HUES6 (cell line): Measurements from ENCODE around the gene SLC16A11.
"Not testable (repeated sequence)": the region's sequence is repeated elsewhere in the genome, so short reads cannot be mapped to it uniquely, and the experiment has no call there.

Source experiments
- H3K27ac ChIP-seq: 2 replicates; pipeline ENCODE4 v1.7.0; 2013; ENCODE audit warnings: low read depth, mild to moderate bottlenecking, low read length, inconsistent platforms
- H3K27me3 ChIP-seq: 2 replicates; pipeline ENCODE4 v1.6.1; 2013; ENCODE audit warnings: low read length; ENCODE audit not compliant: control insufficient read depth, insufficient read depth
- H3K36me3 ChIP-seq: 2 replicates; pipeline ENCODE4 v1.6.1; 2013; ENCODE audit warnings: low read length; ENCODE audit not compliant: control insufficient read depth, insufficient read depth
- H3K4me1 ChIP-seq: 2 replicates; pipeline ENCODE4 v1.6.1; 2013; ENCODE audit warnings: low read length; ENCODE audit not compliant: control insufficient read depth, insufficient read depth
- H3K4me3 ChIP-seq: 2 replicates; pipeline ENCODE4 v1.5.1; 2013; ENCODE audit warnings: low read depth, low read length
- H3K9ac ChIP-seq: one replicate; pipeline ENCODE4 v1.6.1; 2013; ENCODE audit warnings: mild to moderate bottlenecking, low read length
- H3K9me3 ChIP-seq: 2 replicates; pipeline ENCODE4 v1.6.1; 2013; ENCODE audit warnings: low read depth, low read length; ENCODE audit not compliant: control insufficient read depth, insufficient read depth

SLC16A11 gene

DNA sequence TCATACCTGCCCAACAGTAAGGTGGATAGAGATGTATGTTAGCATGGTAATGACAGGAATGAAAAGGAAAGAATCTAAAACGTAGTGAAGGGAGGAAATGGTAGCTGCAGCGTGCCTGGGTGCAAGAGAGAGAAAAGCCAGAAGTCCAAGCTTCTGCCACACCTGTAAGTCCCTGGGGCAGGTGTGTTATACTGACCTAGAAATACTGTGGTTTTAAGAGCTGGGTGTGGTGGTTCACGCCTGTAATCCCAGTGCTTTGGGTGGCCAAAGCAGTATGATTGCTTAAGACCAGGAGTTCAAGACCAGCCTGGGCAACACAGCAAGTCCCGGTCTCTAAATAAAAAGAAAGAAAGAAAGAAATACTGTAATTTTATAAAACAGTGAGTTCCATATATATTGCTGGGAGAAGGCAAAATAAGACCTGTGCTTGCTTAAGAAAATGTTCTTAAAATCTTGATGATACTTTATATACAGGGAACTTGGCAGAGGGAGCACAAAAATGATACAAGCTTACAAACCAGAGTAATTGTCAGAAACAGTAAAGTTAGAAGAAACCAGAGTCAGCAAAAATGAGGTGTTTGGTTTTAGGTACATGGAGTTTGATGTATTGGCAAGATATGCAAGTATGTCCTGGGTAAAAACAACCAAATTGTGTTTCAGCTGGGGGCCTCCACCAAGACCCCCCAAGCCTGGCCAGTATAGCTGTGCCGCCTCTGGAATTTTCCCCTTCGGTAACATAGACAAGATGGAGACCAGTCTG lies 41.4 kb downstream of the SLC16A11 start:
- Histone ChIP-seq H3K4me1 (no peaks in the 10 kb centered on the region), H3K9me3 (no peaks in the 10 kb centered on the region), H3K9ac (no peak overlapping the region), H3K27me3 (no peaks in the 10 kb centered on the region; the same call in 1 of the 2 replicates), H3K27ac (no peak overlapping the region), H3K36me3 (peaks cover 17% of the 10 kb centered on the region), H3K4me3 (no peak overlapping the region)

DNA sequence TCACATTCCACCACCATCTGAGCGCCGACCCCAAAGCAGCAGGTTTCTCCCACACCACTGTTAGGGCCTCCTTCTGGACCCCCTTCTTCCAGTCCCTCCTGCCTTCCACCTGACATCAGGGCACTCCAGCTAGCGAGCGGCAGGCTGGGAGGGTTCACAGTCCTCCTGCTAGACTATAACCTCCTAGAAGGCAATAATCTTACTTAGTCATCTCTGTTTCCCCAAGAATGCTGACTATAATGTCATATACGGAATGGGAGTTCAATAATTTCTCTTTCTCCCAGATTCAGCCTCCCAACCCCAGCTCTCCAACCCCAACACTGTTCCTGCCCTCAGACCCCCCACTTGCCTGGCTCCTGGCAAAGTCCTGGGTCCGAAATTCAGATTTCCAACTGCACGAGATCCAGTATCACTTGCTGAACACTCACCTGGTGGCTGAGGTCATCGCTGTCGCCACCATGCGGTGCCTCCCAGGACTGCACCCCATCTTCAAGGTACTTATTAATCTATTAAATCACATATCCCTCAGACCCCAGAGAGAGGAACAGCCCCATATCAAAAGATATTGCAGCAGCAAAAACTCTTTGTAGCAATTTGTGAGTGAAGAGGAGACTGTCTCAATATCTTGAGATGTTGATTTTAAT lies 42.5 kb downstream of the SLC16A11 start:
- peaks cover 8% of the 10 kb centered on the region for H3K4me1 ChIP-seq
- no peak overlapping the region for H3K9ac ChIP-seq
- no peak overlapping the region for H3K4me3 ChIP-seq
- H3K9me3 ChIP-seq: no peaks in the 10 kb centered on the region
- peaks cover 17% of the 10 kb centered on the region for H3K36me3 ChIP-seq
- peaks cover 9% of the 10 kb centered on the region for H3K27me3 ChIP-seq
- no peak overlapping the region for H3K27ac ChIP-seq

DNA sequence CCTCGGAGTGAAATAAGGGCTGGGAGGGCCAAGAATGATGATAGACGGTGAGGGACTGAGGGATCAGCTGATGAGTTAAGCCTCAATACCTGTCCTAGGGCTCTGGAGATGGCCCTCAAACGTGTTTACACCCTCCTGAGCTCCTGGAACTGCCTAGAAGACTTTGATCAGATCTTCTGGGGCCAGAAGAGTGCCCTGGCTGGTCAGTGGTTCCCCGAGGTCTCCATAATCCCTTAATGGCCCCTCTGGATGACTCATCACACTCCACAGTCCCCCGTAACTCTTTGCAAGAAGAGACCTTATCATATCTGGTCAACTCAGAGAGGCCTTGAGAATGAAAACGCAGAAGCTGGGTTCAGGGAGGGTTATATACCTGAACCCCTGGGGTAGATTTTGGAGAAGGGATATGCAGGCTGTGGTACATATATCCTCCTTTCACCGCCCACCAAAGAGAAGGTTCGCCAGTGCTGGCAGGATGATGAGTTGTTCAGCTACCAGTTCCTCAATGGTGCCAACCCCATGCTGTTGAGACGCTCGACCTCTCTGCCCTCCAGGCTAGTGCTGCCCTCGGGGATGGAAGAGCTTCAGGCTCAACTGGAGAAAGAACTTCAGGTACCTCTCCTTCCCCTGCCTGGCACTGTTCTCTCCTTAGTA lies 44.9 kb downstream of the SLC16A11 start:
- H3K36me3 ChIP-seq: peaks cover 17% of the 10 kb centered on the region
- peaks cover 32% of the 10 kb centered on the region for H3K27me3 ChIP-seq
- peaks cover 8% of the 10 kb centered on the region for H3K4me1 ChIP-seq
- H3K9me3 ChIP-seq: no peaks in the 10 kb centered on the region
- H3K4me3 ChIP-seq: no peak overlapping the region
- no peak overlapping the region for H3K27ac ChIP-seq
- no peak overlapping the region for H3K9ac ChIP-seq

DNA sequence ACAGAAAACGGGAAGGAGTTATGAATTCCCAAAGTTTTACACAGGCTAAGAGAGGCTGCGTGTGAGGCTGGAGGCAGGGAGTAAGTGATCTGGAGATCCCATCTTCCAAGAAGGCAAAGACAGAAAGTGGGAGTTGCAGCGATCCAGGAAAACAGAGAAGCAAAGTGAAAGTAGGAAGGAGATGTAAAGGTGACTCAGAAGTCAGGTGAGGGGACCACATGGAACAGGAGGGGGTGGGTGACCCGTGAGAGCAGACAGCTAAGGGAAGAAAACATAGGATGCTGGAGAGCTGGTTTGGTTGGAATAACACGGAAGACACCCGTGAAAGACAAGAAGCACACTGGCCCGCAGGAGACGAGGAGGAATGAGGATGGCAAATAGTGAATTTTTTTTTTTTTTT lies 46.7 kb downstream of the SLC16A11 start:
- H3K36me3 ChIP-seq: peaks cover 8% of the 10 kb centered on the region
- no peaks in the 10 kb centered on the region for H3K9me3 ChIP-seq
- H3K27me3 ChIP-seq: peaks cover 36% of the 10 kb centered on the region
- H3K9ac ChIP-seq: no peak overlapping the region
- H3K4me3 ChIP-seq: no peak overlapping the region
- H3K4me1 ChIP-seq: peaks cover 8% of the 10 kb centered on the region
- no peak overlapping the region for H3K27ac ChIP-seq

DNA sequence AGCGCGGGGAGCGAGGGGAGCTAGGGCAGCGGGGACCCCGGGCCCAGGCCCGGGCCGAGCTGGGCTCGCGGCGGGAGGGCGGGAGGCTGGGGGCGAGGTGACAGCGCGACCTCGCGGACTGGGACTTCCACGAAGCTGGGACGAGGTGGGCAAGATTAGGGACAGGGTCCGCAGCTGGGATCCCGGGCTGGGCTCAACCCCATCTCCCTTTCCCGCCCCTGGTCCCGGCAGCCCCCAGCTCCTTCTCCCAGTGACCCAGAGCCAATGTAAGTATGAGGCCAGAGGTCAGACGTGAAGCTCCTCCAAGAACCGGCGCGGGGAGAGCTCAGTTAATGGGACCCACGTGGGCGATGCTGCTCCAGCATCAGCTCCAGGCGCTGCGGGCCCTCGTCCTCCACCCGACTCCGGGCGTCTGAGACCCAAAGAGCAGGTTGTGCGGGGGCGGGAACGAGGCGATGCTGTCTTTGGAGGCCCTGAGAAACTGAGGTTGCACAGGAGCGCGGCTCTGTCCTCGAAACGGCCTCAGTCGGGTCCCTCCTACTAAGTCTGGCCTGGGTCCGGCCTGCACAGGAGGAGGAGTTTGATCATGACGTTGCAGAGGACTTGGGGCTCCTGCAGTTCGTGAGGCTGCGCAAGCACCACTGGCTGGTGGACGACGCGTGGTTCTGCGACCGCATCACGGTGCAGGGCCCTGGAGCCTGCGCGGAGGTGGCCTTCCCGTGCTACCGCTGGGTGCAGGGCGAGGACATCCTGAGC lies 47.5 kb downstream of the SLC16A11 start:
- peak overlapping the region; percentile 61 for H3K4me3 ChIP-seq
- peaks cover 3% of the 10 kb centered on the region for H3K36me3 ChIP-seq
- H3K9ac ChIP-seq: peak overlapping the region; percentile 46

DNA sequence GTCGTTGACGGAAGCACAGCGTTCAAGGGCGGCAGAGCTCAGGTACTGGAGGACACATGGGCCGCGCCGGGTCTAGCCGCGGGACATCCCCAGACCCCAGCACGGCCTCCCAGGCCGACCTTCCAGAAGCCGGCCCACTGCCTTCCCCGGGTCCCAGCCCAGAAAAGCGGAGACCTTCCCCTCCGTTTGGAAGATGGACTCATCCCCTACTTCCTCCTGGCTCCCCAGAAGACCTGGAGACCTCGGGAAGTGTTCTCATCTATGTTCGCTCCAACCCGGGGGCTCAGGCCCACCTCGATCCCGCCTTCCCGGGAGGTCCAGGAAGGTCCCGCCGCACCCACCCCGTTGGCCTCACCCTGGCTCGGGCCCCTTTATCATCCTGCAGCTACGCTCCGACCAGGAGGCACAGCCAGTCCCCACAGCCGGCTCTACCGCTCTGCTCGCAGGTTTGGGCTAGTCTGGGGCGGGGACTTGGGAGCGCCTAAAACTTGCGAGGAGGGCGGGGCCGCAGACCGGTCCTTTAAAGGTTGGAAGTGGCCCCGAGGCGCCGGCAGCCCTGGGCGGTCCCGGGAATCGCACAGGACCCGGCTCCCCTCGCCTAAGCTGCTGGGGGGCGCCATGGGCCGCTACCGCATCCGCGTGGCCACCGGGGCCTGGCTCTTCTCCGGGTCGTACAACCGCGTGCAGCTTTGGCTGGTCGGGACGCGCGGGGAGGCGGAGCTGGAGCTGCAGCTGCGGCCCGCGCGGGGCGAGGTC lies 48.2 kb downstream of the SLC16A11 start, which contains the start of gene ALOX12:
Gene ALOX12 (plus strand): TSS at position 550 of the 756 bp plus-strand sequence. CDS start 69 bp downstream, at position 619.
- H3K4me3 ChIP-seq: peak within 1 kb of the TSS; percentile 61
- peak within 1 kb of the TSS; percentile 46 for H3K9ac ChIP-seq

More for the DNA sequence above, 47.5 kb downstream of the SLC16A11 start:
- no peak overlapping the region for H3K27ac ChIP-seq
- peaks cover 8% of the 10 kb centered on the region for H3K4me1 ChIP-seq
- no peaks in the 10 kb centered on the region for H3K9me3 ChIP-seq
- H3K27me3 ChIP-seq: peaks cover 36% of the 10 kb centered on the region

DNA sequence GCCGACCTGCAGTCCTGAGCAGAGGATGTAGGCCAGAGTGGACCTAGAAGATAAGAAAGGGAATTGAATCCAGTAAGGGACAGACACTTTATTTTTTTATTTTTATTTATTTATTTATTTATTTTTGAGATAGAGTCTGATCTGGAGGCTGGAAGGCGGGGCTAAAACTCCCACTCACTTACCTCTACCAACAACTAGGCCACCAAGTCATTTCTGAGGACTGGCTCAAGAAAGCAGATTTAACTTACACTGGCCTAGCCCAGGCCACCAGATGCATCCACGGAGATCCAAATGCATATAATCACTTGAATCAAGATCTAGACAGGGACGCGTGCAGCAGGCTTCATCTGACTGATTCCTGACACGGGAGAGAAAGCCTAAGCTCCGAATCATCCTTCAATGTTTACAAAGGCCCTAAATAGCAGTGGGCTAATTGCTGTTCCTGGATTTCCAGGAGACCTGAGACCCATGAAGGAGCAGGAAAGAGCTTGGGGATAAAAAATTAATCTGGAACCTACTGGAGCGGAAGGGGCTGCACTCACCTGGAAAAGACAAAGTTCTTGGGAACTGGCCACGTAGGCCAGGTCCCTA lies 49.1 kb downstream of the SLC16A11 start:
- peaks cover 8% of the 10 kb centered on the region for H3K4me1 ChIP-seq
- H3K9me3 ChIP-seq: no peaks in the 10 kb centered on the region
- no peak overlapping the region for H3K9ac ChIP-seq
- H3K4me3 ChIP-seq: peak overlapping the region; percentile 61
- H3K27ac ChIP-seq: no peak overlapping the region
- H3K36me3 ChIP-seq: peaks cover 3% of the 10 kb centered on the region
- H3K27me3 ChIP-seq: peaks cover 36% of the 10 kb centered on the region

More for the DNA sequence above, 48.2 kb downstream of the SLC16A11 start, which contains the start of gene ALOX12:
- peaks cover 8% of the 10 kb centered on the region for H3K4me1 ChIP-seq
- H3K9me3 ChIP-seq: no peaks in the 10 kb centered on the region
- H3K36me3 ChIP-seq: peaks cover 3% of the 10 kb centered on the region
- no peak within 1 kb of the TSS for H3K27ac ChIP-seq
- H3K27me3 ChIP-seq: peaks cover 36% of the 10 kb centered on the region

DNA sequence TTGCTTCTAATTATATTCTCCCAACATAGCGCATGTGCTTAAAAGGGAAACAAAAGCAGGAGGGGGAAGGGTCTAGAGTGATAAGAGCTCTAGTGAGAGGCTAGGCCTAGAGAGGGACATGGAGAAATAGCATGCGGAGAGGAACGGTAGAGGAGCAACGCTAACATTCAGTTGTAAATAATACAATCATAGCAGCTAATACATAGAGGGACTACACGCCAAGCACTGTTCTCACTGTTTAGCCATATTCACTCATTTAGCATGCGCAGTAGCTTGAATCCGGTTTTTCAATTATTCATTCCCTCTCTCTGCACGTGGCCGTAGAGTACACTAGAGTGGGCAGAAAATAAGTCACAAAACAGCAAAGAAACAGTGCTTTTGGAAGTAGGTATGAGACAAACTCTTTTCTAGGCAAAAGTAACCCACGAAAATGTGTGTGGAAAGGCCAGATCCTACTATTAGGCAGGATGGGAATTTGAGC lies 49.7 kb downstream of the SLC16A11 start:
- Histone ChIP-seq H3K27me3 (peaks cover 36% of the 10 kb centered on the region), H3K4me1 (peaks cover 8% of the 10 kb centered on the region), H3K9ac (no peak overlapping the region), H3K36me3 (peaks cover under 1% of the 10 kb centered on the region), H3K4me3 (no peak overlapping the region), H3K9me3 (no peaks in the 10 kb centered on the region), H3K27ac (no peak overlapping the region)

DNA sequence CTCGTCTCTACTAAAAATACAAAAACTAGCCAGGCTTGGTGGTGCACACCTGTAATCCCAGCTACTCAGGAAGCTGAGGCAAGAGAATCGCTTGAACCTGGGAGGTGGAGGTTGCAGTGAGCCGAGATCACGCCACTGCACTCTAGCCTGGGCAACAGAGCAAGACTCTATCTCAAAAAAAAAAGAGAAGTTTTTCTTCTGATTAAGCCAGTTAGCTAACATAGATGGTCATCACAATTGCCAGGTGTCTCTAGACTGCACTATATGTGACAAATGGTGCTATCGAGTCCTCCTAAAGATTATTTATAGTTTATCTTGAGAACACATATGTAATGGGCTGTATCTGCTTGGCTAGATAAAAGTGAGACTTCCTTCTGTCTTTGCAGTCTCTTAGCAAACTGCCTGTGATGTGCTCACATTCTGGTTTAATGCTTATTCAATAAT lies 50.3 kb downstream of the SLC16A11 start:
- not testable (repeated sequence) for H3K36me3 ChIP-seq, H3K9ac ChIP-seq, H3K4me1 ChIP-seq, H3K27ac ChIP-seq, H3K9me3 ChIP-seq, H3K4me3 ChIP-seq
- peaks cover 36% of the 10 kb centered on the region for H3K27me3 ChIP-seq
